SIG-M5 (cell line): ENCODE results near the gene PAX9.

ENCODE experiments used
- DNase-seq: peaks from one replicate; lab custom pipeline; 2025; lab: John Stamatoyannopoulos, UW

Gene PAX9

DNA sequence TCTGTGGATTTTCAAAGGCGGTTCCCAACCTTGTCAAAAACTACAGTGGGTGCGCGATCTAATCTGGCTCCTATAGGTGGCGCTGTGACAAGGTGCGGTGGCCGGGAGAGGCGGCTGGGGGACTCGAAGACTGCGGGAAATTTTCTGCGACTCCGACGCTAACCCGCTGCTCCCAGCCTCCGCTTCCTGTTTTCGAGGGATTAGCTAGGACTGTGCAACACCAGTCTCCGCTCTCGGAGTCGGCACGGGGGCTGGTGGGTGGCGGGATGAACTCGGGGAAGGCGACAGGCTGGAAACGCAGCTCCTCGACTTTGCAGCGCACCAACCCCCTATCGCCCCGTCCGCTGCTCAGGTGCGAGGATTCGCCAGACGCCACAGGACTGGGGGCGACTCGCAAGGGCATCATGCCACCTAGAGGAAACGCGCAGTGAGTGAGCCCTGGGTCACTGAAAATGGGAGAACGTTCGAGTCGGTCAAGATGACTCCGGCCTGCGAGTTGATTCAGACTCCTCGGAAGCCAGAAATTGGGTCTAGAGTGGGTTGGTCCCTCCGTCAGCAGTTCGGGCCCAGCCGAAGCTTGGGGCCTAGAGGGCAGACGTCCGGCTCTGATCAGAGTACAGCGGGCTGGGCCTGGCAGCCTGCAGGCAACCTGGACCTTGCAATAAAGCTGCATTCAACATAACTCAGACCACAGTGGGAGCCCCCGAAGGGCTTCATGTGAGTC lies 5.5 kb upstream of the PAX9 start:
- DNase-seq: no peak

DNA sequence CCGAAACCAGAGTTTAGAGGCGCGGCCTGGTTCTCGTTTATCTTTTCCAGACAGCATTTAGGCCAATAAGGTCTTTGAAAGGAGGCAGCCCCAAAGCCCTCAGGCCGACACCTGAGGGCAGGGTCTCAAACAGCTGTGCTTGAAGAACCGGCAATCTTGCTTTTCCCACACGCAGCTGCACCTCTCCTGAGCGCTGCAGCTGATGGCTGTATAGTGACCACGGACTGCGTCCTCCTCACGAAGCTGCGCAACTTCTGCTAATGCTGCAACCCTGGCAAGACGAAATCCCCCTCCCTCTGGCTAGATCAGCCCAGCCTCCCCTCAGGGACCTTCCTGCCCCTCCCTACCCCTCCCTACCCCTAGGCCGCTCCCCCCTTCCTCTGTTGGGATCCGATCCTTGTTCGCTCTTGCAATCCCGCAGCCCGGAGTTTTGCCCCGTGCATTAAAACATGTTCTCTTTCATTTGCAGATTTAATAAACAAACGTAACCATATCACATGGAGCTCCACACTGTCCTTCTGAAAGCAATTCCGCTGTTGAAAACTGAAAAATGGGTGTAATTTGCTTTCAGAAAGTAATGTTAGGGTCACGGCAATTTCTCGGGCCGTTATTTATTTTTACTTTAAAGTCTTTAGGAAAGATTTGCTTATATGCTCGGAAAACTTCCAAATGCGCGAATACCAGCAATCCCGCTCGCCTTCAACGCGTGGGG lies 4.8 kb upstream of the PAX9 start:
- no peak for DNase-seq

DNA sequence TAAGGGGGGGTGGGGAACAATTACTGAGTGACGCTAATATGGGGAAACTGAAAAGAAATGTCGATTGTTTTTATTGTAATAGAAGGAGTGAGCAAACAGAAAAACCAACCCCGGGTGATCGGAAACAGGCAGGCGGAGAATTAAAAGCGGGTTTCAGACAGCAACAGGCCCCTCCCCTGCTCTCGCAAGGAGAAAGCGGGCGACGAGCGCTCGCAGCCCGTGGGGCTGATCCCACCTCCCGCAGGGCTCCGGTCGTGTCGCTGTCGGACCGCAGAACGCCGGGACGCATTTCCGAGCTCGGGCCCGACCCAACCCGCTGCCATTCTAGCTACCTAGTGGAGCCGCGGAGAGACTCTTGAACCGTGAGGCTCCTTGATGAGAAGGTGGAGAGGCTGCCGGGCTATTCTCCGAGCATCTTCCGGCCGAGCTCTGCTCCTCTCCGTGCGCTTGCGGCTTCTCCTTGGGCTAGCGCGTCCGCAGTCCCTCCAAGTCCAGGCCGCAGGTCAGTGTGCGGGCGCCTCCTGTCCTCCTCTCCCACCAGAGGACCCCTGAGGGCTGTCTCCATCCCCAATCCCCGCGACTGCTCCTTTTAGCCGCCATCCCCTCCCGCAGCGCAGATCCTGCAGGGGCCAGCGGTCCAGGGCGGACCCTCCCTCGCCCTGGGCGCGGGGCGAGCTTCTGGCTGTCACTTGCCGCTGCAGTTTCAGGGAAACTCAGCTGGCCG lies 4.1 kb upstream of the PAX9 start:
- DNase-seq: no peak

DNA sequence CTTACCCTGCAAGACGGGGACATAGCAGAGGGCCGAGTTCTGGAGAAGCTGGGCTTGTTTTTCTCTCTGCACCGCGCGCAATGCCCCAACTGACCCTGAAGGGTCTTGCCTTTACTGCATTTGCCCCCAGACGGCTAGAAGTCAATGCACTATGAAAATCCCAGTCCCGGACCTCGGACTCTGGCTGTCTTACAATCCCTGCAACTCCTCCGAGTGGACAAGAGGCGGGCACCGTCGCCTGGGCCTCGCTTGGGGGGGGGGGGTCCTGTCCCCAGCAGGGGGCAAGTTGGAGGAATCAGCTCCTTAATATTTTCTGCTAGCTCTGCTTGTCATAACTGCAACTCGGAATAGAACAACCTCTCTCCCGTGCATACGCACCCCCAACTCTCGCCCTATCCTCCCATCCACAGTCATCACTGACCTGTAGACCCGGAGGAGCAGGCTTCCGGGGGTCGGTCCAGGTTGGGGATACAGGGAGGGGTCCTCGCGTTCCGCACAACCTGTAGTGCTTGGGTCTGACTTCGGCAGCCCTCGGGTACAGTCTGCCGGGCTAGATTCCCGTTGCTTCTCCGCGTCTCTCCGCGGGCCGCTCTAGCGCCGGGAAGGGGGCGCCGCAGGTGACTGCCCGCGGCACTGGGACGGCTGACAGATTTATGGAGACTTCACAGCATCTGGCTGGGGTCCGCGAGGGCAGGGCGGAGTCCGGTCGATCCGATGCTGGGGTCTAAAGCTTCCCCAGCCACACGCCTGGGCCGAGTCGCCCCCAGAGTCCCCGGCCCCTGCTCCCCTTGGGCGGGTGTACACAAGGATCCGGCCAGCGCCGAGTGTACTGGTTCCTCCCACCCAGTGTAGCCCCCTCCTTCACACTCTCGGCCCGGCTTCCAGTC lies 3.3 kb upstream of the PAX9 start:
- DNase-seq: no peak

DNA sequence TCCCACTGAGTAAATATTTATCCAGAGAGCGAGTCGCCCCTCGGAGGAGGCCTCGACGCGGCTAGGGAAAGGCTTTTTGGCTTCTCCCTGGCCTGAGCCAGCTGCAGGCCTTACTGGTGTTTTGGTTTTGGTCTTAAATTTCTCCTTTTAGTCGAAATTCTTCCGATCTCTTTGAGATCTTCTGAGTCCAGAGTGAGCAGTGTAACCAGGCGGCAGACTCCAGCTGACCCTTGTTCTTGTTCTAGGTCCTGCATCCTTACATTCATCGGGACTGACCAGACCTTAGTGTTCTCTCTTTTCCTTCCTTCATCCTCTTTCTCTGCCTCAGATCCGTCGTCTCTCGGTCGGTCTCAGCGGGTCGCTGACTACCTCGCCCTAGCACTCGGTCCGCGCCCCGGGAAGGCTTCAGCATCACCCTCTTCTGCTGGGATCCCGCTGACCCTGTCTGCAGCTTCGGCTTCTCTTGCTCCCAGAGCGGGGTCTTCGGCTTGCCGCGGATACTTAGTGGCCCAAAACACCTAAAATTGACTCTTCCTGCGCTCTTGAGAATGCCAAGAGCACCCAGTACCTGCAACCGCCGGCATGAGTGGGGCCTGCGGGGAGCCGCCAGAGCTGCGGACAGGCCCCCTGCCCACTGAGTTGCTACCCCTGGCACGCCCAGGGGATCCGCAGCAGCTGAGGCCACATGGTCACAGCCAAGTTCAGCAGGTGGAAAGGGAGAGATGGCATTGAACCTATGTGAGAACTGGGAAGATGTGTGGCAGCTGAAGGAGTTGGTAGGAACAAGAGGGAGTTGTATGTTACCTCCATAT lies 2.4 kb upstream of the PAX9 start:
- DNase-seq: no peak

DNA sequence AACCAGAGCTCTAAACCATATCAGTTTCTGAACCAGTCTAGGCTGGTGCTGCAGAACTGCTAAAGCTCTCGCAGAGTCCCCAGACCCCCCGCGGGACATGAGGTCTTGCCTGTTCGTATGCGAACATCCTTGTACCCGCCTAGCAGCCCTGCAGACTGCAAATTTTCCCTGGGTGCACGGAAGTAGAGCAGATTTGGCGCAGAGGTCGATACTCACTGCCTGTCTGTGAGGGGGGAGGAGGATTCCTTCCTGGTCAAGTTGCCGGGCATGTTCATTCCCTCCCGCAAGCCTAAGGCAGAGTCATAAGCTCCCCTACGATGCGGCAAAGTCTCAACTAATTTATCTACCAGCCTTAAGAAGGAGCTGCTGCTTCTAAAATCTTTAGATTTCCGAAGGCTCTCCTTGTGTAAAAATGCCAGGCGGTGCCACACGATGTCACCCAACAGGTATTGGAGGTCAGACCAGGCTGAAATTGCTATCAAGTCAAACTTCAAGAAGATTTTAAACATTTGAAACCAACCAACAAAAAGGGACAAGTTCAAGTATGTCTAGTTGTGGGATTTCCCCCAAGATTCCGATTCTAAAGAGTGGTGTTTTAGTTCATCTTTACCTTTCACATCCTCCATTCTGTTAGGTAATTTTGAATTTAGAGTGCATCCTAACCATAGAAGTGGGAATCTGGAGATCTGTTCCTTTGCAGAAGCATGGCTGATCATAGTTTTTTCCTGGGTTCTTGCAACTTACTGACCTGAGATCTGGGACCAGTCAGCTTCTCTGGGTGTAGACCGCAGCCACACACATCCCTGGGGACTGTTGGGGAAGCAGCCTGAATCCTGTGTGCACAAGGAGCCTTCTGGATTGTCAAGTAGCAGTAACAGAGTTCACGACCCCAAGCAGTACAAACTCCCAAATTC lies 1.6 kb upstream of the PAX9 start:
- no peak for DNase-seq

DNA sequence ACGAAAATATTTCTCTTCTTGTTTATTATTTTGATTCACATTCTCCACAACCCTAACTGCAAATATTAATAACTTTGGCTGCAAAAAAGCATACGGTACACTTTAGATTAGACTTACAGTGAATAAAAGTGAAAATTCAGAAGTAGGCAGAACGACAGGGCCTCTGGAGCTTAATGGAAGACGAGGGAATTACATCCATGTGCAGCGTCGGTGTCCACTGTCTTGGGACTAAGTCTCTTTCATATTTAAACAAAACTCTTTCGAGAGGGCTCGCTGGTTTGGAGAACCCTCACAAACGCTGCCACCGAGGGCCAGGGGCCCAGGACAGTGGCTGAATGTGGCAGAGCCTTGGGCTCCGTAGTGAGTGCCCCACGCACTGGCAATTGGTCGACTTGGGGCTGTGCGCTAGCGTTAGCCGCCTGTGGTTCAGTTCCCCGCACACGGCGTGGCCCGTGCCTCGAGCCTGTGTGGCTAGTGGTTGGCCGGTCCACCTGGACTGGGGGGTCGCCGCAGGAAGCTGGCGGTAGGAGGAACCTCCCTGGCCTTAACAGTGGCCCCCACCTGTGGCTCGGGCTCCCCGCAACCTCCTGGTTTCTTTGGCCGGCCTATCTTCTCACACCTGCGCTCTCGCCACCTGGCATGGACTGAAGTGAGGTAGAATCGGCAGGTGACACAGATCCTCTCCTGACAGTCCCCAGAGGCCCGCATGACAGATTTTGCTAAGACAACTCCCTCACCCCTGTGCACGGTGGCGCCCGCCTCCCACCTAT lies 739 bp upstream of the PAX9 start:
- no peak for DNase-seq

DNA sequence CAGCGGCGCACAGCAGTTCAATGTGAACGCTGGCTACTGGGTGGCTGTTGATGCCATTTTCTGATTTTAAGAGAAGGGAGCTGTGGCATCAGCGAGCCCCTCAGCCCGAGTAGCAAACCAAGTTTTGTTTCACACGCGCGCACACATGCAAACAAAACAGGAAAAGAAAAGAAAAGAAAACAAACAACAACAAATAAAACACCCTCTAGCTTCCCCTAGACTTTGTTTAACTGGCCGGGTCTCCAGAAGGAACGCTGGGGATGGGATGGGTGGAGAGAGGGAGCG lies 540 bp downstream of the PAX9 start:
- DNase-seq: no peak

DNA sequence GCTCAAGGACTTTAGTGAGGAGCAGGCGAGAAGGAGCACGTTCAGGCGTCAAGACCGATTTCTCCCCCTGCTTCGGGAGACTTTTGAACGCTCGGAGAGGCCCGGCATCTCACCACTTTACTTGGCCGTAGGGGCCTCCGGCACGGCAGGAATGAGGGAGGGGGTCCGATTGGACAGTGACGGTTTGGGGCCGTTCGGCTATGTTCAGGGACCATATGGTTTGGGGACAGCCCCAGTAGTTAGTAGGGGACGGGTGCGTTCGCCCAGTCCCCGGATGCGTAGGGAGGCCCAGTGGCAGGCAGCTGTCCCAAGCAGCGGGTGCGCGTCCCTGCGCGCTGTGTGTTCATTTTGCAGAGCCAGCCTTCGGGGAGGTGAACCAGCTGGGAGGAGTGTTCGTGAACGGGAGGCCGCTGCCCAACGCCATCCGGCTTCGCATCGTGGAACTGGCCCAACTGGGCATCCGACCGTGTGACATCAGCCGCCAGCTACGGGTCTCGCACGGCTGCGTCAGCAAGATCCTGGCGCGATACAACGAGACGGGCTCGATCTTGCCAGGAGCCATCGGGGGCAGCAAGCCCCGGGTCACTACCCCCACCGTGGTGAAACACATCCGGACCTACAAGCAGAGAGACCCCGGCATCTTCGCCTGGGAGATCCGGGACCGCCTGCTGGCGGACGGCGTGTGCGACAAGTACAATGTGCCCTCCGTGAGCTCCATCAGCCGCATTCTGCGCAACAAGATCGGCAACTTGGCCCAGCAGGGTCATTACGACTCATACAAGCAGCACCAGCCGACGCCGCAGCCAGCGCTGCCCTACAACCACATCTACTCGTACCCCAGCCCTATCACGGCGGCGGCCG lies 1.1 kb downstream of the PAX9 start:
- no peak for DNase-seq

DNA sequence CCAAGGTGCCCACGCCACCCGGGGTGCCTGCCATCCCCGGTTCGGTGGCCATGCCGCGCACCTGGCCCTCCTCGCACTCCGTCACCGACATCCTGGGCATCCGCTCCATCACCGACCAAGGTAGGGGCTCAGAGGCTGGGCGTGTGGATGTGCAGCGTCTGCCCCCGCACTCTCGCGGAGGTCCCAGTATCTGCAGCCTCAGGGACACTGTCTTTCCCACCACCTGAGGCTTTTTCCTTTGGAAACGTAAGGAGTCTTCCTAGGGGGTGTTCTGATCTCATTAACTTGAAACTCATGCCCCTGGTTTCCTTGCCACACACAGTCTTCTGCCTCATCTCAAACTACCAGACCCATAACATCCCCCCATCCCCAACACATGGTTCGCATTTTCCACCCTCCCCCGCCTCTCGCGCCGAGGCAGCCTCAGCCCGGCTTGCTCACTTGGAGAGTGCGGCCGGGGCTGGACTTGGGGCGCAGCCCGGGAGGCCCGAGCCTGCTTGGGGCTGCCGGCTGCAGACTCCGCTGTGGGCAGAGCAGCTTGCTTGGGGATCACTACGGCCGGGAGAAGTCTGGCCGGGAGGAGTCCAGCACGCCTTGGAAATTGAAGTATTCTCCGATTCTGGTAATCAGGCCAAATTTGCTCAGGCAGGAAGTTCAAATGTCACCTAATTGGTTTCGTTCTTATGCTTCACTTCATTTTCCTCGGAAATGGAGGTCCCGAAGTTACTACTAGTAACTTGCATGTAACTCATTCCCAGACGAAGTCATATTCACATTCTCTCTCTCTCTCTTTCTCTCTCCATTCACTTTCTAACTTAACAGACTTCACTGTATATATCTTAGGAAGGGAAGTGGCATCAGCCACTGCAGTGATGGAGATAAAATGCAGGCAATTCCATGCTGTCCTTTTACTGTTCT lies 2.0 kb downstream of the PAX9 start:
- DNase-seq: no peak

DNA sequence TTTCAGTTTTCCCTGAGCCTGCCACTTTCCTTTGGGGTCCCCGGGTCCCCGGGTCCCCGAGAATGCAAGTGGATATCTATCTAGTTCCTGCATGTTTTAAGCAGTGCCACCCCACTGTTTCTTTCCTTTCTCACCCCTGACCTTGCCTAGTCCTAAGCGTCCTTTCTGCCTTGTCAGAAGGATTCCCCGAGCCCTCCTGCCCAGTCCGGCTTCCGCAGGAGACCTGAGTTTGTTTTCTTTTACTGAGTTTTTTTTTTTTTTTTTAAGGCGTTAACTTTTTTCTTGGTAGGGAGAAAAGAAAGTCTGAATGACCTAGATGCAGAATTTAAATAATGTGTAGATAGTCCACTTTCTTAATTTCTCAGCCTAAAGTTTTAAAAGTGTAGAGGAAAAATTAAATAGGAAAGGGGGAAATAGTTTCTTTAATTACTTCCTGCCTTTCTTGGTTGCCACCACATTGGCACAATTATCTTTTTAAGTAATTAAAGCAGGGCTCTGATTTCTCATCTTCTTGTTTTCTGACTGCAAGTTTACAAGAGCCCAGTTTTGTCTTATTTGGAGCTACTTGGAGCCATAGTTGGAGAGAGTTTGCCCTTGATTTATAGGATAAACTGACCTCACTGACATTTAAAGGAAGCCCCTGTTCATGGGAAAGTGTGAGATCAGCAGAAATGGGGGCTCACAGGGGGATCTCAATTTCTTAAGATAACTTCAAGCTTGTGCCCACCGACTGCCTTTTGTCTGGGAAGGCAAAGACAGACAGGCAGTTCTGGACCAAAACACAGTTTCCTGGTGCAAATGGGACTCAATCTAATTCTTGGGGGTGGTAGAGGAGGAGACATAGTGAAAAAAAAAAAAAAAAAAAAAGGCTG lies 2.9 kb downstream of the PAX9 start:
- DNase-seq: no peak

DNA sequence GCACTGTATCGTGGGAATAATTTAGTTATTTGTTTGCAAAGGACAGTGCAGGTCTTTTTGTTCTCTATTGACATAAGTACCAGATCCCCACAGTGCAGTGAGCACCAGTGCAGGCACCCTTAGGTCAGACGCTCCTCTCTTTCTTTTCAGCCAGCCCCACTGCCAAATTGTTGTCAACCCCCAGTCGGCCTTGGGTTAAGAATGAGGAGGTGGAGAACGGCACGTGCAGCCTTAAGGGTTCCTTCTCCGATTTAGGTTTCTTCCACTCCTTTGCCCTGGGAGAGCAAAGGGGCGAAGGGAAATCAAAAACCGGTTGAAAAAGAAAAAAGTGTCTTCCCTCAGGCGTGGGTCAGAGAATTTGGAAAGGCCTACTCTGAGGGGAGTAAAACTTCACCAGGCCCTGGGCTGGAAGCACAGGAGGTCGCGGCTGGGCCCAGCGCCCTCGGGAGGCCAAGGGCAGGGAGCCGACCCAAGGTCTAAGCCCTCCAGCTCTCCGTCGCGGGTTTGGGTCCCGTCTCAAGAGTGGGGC lies 4.3 kb downstream of the PAX9 start:
- DNase-seq: no peak

DNA sequence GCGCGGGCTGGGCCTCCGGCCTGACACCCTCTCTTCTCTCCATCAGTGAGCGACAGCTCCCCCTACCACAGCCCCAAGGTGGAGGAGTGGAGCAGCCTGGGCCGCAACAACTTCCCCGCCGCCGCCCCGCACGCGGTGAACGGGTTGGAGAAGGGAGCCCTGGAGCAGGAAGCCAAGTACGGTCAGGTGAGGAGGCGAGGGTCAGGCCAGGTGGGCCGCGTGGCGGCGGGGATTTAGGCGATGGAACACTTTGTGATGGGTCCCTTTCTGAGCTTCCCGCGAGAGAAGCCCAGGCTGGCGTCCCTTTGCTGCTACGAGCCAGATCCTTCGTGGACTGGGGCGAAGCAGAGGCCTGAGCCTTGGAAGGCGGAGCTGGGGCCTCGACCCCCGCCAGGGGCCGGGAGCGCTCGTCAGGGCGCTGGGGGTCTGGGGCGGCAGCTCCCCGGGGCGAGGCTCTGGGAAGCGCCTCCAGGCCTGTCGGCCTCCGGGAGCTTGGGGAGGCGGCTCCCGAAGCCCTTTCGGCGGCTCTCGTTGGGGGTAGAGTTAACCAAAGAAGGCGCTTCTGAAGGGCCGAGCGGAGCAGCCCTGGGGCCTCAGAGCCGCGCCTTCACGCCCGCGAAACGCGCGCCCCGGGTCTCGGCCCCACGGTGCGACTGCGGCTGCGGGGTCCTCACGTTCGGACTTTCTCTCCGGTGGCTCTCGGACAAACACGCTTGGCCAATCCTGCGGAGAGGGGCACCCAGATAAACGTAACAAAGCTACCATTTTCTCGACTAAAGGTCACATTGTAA lies 5.0 kb downstream of the PAX9 start:
- DNase-seq: no peak

DNA sequence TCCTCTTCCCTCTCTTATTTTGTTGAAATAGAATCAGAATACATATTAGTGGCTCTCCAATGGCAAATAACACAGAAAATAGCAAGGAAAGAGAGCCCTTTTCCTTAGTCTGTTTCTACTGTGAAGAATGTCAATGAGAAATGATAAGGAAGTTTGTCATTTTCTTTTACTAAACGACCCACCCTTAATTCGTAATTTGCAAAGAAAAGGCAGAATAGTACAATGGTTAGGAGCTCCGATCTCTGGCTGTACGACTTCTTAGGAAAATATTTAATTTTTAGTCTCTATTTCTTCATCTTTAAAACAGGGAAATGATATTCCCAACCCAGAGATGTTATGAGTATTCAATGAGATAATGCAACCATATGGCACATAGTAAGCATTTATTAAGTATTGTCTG lies 6.0 kb downstream of the PAX9 start:
- no peak for DNase-seq

DNA sequence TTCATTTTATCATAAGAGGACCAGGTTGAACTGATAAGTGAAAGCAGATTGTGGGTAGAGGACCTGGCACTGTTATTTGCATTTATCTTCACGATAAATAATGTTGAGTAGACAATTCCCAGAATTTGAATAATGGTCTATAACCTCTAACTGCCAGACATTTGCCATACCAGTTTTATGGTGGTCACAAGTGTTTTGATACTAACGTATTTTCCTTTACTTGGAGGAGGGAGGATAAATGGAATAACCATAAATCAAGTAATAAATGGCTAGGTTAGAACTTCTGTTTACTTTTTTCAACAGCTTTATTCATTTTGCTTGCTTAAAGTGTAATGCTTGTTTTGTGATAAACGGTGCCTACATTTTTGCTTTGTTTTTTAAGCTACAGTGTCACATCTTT lies 9.5 kb downstream of the PAX9 start:
- no peak for DNase-seq

DNA sequence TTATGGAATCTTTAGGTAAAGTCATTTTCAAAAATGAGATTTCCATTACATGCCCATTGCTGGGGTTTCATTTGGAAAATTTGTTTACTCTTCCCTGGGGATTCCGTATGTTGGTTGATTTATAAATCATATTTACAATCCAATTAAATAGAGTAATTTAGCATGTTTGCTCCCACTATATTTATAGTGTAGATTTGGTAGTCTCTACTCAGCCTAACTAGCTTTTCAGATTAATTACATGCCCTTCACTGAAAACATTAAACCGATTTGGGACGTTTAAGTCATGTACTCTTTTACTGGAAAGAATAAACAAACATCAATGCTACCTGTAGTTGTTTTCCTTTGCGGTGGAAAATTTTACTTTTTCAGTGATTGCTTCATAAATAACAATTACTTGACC lies 10.4 kb downstream of the PAX9 start:
- no peak for DNase-seq
